Measurements from ENCODE around the gene RERG.

RERG gene

GRCh38 chr12:15218794-15219193 lies 2.4 kb downstream of the RERG start:
- DNase-seq (ENCODE audit: low spot score) = no peak

- no peak for DNase-seq (ENCODE audit: low spot score)
These were observed 5.0 kb downstream of the RERG start for GRCh38 chr12:15216036-15216889.

- no peak for DNase-seq (ENCODE audit: low spot score)
These were observed 6.2 kb downstream of the RERG start for GRCh38 chr12:15214851-15215601.

GRCh38 chr12:15212930-15213329 lies 8.3 kb downstream of the RERG start:
- DNase-seq (ENCODE audit: low spot score) = no peak

GRCh38 chr12:15209782-15210181 lies 11.4 kb downstream of the RERG start:
- DNase-seq (ENCODE audit: low spot score) = no peak

- DNase-seq (ENCODE audit: low spot score) = no peak
These were observed 12.2 kb downstream of the RERG start for GRCh38 chr12:15208871-15209656.

- DNase-seq (ENCODE audit: low spot score) = no peak
These were observed 13.1 kb downstream of the RERG start for GRCh38 chr12:15208140-15208539.

- DNase-seq (ENCODE audit: low spot score) = no peak
These were observed 14.3 kb downstream of the RERG start for GRCh38 chr12:15206831-15207389.

GRCh38 chr12:15206338-15206737 lies 14.9 kb downstream of the RERG start:
- DNase-seq (ENCODE audit: low spot score) = no peak

GRCh38 chr12:15205341-15206010 lies 15.7 kb downstream of the RERG start:
- no peak for DNase-seq (ENCODE audit: low spot score)

- no peak for DNase-seq (ENCODE audit: low spot score)
These were observed 19.8 kb downstream of the RERG start for GRCh38 chr12:15201456-15201855.

- DNase-seq (ENCODE audit: low spot score) = no peak
These were observed 20.2 kb downstream of the RERG start for GRCh38 chr12:15201056-15201455.

- DNase-seq (ENCODE audit: low spot score) = no peak
These were observed 20.6 kb downstream of the RERG start for GRCh38 chr12:15200641-15201040.

- DNase-seq (ENCODE audit: low spot score) = no peak
These were observed 21.3 kb downstream of the RERG start for GRCh38 chr12:15199930-15200329.

- no peak for DNase-seq (ENCODE audit: low spot score)
These were observed 24.3 kb downstream of the RERG start for GRCh38 chr12:15196678-15197505.

- DNase-seq (ENCODE audit: low spot score) = no peak
These were observed 25.0 kb downstream of the RERG start for GRCh38 chr12:15196221-15196620.

GRCh38 chr12:15194456-15195368 lies 26.5 kb downstream of the RERG start:
- no peak for DNase-seq (ENCODE audit: low spot score)

- no peak for DNase-seq (ENCODE audit: low spot score)
These were observed 27.3 kb downstream of the RERG start for GRCh38 chr12:15193946-15194345.

- DNase-seq (ENCODE audit: low spot score) = no peak
These were observed 28.5 kb downstream of the RERG start for GRCh38 chr12:15192720-15193119.

- no peak for DNase-seq (ENCODE audit: low spot score)
These were observed 33.1 kb downstream of the RERG start for GRCh38 chr12:15188127-15188526.
